MCF 10A (cell line): ENCODE results near the gene APOL4. TPM values are rescaled to one million over a fixed set of nuclear protein-coding genes. Genes with fewer than 3 reads are reported as not detected.
"Not testable (repeated sequence)": the region's sequence is repeated elsewhere in the genome, so short reads cannot be mapped to it uniquely, and the experiment has no call there.

Experiments
- BruUV-seq: library from RNA; stranded (reverse); fragments of 400-500 nt; replicated peaks from 2 replicates; lab custom pipeline; 2021; lab: Mats Ljungman, UMichigan
- CTCF ChIA-PET: fragments of 300-600 bp; sonication (Branson Sonifier 250); formaldehyde crosslinking; extraction: SDS; loops from one replicate; lab custom pipeline; 2021; ENCODE audit warnings: antibody characterized with exemption, inconsistent platforms; lab: Yijun Ruan, JAX
- POLR2A ChIA-PET: fragments of 300-600, 350-650 bp; sonication (Branson Sonifier 250); formaldehyde crosslinking; extraction: SDS; loops from one replicate; lab custom pipeline; 2020; ENCODE audit warnings: antibody characterized with exemption, inconsistent platforms; lab: Yijun Ruan, JAX
- DNase-seq: peaks from one replicate; pipeline ENCODE4 v3.0.0-alpha.2; 2018; ENCODE audit not compliant: unreplicated experiment
- H3K27ac Mint-ChIP-seq: one replicate; pipeline ENCODE4 v1.8.0; 2022; ENCODE audit warnings: mild to moderate bottlenecking, low read depth, mixed read lengths; ENCODE audit not compliant: unreplicated experiment
- H3K27me3 Mint-ChIP-seq: one replicate; pipeline ENCODE4 v1.8.0; 2022; ENCODE audit warnings: mixed read lengths; ENCODE audit not compliant: insufficient read depth, unreplicated experiment
- H3K36me3 Mint-ChIP-seq: one replicate; pipeline ENCODE4 v1.8.0; 2022; ENCODE audit warnings: mild to moderate bottlenecking, moderate library complexity, mixed read lengths; ENCODE audit not compliant: insufficient read depth, unreplicated experiment
- H3K4me1 Mint-ChIP-seq: one replicate; pipeline ENCODE4 v1.8.0; 2022; ENCODE audit warnings: mixed read lengths; ENCODE audit not compliant: insufficient read depth, unreplicated experiment
- H3K4me3 Mint-ChIP-seq: one replicate; pipeline ENCODE4 v1.8.0; 2022; ENCODE audit warnings: mild to moderate bottlenecking, moderate library complexity, mixed read lengths; ENCODE audit not compliant: unreplicated experiment
- H3K9me3 Mint-ChIP-seq: one replicate; pipeline ENCODE4 v1.8.0; 2022; ENCODE audit warnings: mixed read lengths; ENCODE audit not compliant: unreplicated experiment
- CTCF ChIP-seq: fragments of 200-600 bp; IDR thresholded peaks from one replicate; pipeline ENCODE4 v1.8.0; 2022; ENCODE audit warnings: antibody characterized with exemption, mild to moderate bottlenecking; ENCODE audit not compliant: unreplicated experiment
- intact Hi-C: fragments of 100-400 bp; cut with micrococcal nuclease; formaldehyde crosslinking; loops from 2 replicates; pipeline ENCODE4 v1.14.1; 2022
- total RNA-seq: library from RNA; stranded (reverse); gene quantifications from 2 replicates; pipeline ENCODE4 v1.2.3, GENCODE V29; 2022

APOL4 gene
- total RNA-seq, 1 experiment from 2014 or later = not detected

- H3K4me3 Mint-ChIP-seq = no peak overlapping the region
- no peaks in the 10 kb centered on the region for H3K9me3 Mint-ChIP-seq
- TF ChIP-seq CTCF = no peak
- peaks cover 32% of the 10 kb centered on the region for H3K27me3 Mint-ChIP-seq
- DNase-seq = no peak
- peaks cover 15% of the 10 kb centered on the region for H3K4me1 Mint-ChIP-seq
- ChIA-PET POLR2A (interaction anchor here (1.1 to 2.2 kb wide), 3 partner anchors 11 to 115 kb away, joined by 3 to 13 read pairs (median 3); partner anchors contain the start of gene APOL2), CTCF (interaction anchor here (0.5 to 2.0 kb wide), 7 partner anchors 10 to 833 kb away, joined by 3 to 7 read pairs (median 4); no protein-coding TSS in a partner anchor)
- BruUV-seq = no TSS peak
- H3K36me3 Mint-ChIP-seq = no peaks in the 10 kb centered on the region
- no peak overlapping the region for H3K27ac Mint-ChIP-seq
- intact Hi-C loops = no loop called here
These were observed 38.1 kb downstream of the APOL4 start for GRCh38 chr22:36163497-36163896.

- Mint-ChIP-seq H3K4me1 (peaks cover 15% of the 10 kb centered on the region), H3K9me3 (no peaks in the 10 kb centered on the region), H3K27me3 (peaks cover 32% of the 10 kb centered on the region), H3K36me3 (no peaks in the 10 kb centered on the region), H3K4me3 (no peak overlapping the region), H3K27ac (no peak overlapping the region)
- DNase-seq = no peak
- TF ChIP-seq CTCF = no peak
- ChIA-PET POLR2A (interaction anchor here (1.1 to 2.2 kb wide), 3 partner anchors 10 to 77 kb away, joined by 3 to 13 read pairs (median 6); partner anchors contain the start of gene APOL2), CTCF (interaction anchor here (0.5 to 2.0 kb wide), 4 partner anchors 18 to 119 kb away, joined by 3 to 7 read pairs (median 4); no protein-coding TSS in a partner anchor)
- intact Hi-C loops = no loop called here
- no TSS peak for BruUV-seq
These were observed 39.2 kb downstream of the APOL4 start for GRCh38 chr22:36162127-36163034.

GRCh38 chr22:36161793-36162126 lies 39.8 kb downstream of the APOL4 start:
- BruUV-seq, H3K36me3 Mint-ChIP-seq, DNase-seq, H3K4me3 Mint-ChIP-seq, H3K27ac Mint-ChIP-seq, intact Hi-C loops, H3K9me3 Mint-ChIP-seq, POLR2A ChIA-PET: not testable (repeated sequence)
- peaks cover 21% of the 10 kb centered on the region for H3K4me1 Mint-ChIP-seq
- peaks cover 27% of the 10 kb centered on the region for H3K27me3 Mint-ChIP-seq
- CTCF ChIA-PET = interaction anchor here (0.6 kb wide), 1 partner anchor 57 kb away, joined by 4 read pairs; no protein-coding TSS in a partner anchor

GRCh38 chr22:36160499-36160942 lies 41.1 kb downstream of the APOL4 start, which contains the start of gene APOL3:
Gene APOL3 (minus strand): TSS chr22:36160755. CDS start chr22:36149055, 11,700 bp downstream.
- Mint-ChIP-seq H3K27me3 (peaks cover 19% of the 10 kb centered on the region), H3K4me1 (peaks cover 28% of the 10 kb centered on the region), H3K36me3 (no peaks in the 10 kb centered on the region), H3K9me3 (no peaks in the 10 kb centered on the region), H3K27ac (no peak within 1 kb of the TSS), H3K4me3 (no peak within 1 kb of the TSS)
- DNase-seq = peak; percentile 27
- intact Hi-C loops = no loop called here
- ChIA-PET POLR2A (interaction anchor here (0.7 kb wide), 1 partner anchor 780 kb away, joined by 3 read pairs; the partner anchor contains the start of gene HMOX1), CTCF (interaction anchor here (0.6 to 1.6 kb wide), 4 partner anchors 15 to 62 kb away, joined by 4 to 7 read pairs (median 5); no protein-coding TSS in a partner anchor)
- TF ChIP-seq CTCF = no peak
- no TSS peak for BruUV-seq
